Measurements from ENCODE around the gene TSNAX. TPM values are rescaled to one million over a fixed set of nuclear protein-coding genes. Genes with fewer than 3 reads are reported as not detected.

The TSNAX gene
- total and polyA plus RNA-seq, 2 of the 8 experiments (the other 6 are each of a cell fraction or from before 2014, with no cell fraction given), result 7.7 to 34.0 TPM

- no peak for TF ChIP-seq CHD7 (IDR thresholded peaks at IDR 0.05; ENCODE audit: insufficient replicate concordance, low read length)
- TF ChIP-seq EZH2 (IDR thresholded peaks at IDR 0.05; ENCODE audit: low read depth, low read length, severe bottlenecking), result no peak
- no peak for TF ChIP-seq GTF2F1 (IDR thresholded peaks at IDR 0.05; ENCODE audit: borderline replicate concordance, low read depth, low read length)
- TF ChIP-seq BCL11A (IDR thresholded peaks at IDR 0.05; ENCODE audit: low read depth in 2 of 2, low read length in 2 of 2), result no peak
- TF ChIP-seq TEAD4 (IDR thresholded peaks at IDR 0.05; ENCODE audit: low read depth, low read length), result no peak
- TF ChIP-seq JUND (IDR thresholded peaks at IDR 0.05; ENCODE audit: low read length), result no peak
Observed at GRCh38 chr1:231522038-231522437, 6.4 kb upstream of the TSNAX start (continued).
